Body of pancreas (tissue), 4 donors: ENCODE results near the gene SOCS7.

Source experiments
- CTCF ChIP-seq, 7 experiments: fragments of 450-650 bp in 4 of 7; fragments of 200-600 bp in 3 of 7; sonication (generic) in 3 of 7; IDR thresholded peaks; one replicate each; pipeline ENCODE4 v1.5.1; 2016 to 2019; ENCODE audit warnings: antibody characterized with exemption in 7 of 7
- POLR2A ChIP-seq, 3 donors: fragments of 450-650 bp; IDR thresholded peaks; one replicate each; pipeline ENCODE4 v1.6.1; 2016; ENCODE audit warnings: antibody characterized with exemption in 3 of 3, mild to moderate bottlenecking in 2 of 3

- TF ChIP-seq POLR2A (IDR thresholded peaks at IDR 0.05) (no peak), CTCF (IDR thresholded peaks at IDR 0.05) (no peak)
Observed at GRCh38 chr17:38426441-38426840, 74.8 kb downstream of the SOCS7 start.
